RWPE1 (cell line): ENCODE results near the gene EFCAB14.

ENCODE experiments used
- CTCF ChIA-PET: fragments of 350-600 bp; sonication (Branson Sonifier 250); formaldehyde crosslinking; extraction: SDS; loops from one replicate; lab custom pipeline; 2021; lab: Yijun Ruan, JAX
- POLR2A ChIA-PET: fragments of 400-600 bp; formaldehyde crosslinking; extraction: SDS; loops from one replicate; lab custom pipeline; 2020; ENCODE audit warnings: antibody characterized with exemption; ENCODE audit not compliant: low non-redundant PET; lab: Yijun Ruan, JAX
- DNase-seq: peaks from one replicate; pipeline ENCODE4 v3.0.0; 2012; ENCODE audit warnings: low spot score
- H3K27ac ChIP-seq: fragments of 450-650 bp; 2 replicates; pipeline ENCODE4 v1.5.1; 2017
- TF ChIP-seq, protein P1 (sequence below): fragments of 450-650 bp; conservative IDR thresholded peaks from 2 replicates; pipeline ENCODE4 v1.5.1; 2017; ENCODE audit warnings: low read depth, mild to moderate bottlenecking

The EFCAB14 gene

GRCh38 chr1:46718727-46719622, at the start of gene EFCAB14:
EFCAB14 (minus strand) TSS chr1:46719114; CDS start chr1:46718087, 1,027 bp downstream.
- ChIA-PET POLR2A (no interaction called here), CTCF (interaction anchor here (0.5 kb wide), 1 partner anchor 97 kb away, joined by 4 read pairs; no protein-coding TSS in a partner anchor)

GRCh38 chr1:46768445-46768844, 49.5 kb upstream of the EFCAB14 start:
- CTCF ChIA-PET = interaction anchor here (0.6 kb wide), 1 partner anchor 231 kb away, joined by 3 read pairs; no protein-coding TSS in a partner anchor
- POLR2A ChIA-PET = interaction anchor here (0.5 kb wide), 1 partner anchor 433 kb away, joined by 3 read pairs; no protein-coding TSS in a partner anchor
- H3K27ac ChIP-seq = no peak overlapping the region
- TF ChIP-seq, protein P1, sequence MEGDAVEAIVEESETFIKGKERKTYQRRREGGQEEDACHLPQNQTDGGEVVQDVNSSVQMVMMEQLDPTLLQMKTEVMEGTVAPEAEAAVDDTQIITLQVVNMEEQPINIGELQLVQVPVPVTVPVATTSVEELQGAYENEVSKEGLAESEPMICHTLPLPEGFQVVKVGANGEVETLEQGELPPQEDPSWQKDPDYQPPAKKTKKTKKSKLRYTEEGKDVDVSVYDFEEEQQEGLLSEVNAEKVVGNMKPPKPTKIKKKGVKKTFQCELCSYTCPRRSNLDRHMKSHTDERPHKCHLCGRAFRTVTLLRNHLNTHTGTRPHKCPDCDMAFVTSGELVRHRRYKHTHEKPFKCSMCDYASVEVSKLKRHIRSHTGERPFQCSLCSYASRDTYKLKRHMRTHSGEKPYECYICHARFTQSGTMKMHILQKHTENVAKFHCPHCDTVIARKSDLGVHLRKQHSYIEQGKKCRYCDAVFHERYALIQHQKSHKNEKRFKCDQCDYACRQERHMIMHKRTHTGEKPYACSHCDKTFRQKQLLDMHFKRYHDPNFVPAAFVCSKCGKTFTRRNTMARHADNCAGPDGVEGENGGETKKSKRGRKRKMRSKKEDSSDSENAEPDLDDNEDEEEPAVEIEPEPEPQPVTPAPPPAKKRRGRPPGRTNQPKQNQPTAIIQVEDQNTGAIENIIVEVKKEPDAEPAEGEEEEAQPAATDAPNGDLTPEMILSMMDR = no peak
- no peak for DNase-seq

More at GRCh38 chr1:46718727-46719622, at the start of gene EFCAB14:
- peak within 1 kb of the TSS; percentile 68 for H3K27ac ChIP-seq
- TF ChIP-seq, protein P1 = no peak
- peak; percentile 99 for DNase-seq

DNA sequence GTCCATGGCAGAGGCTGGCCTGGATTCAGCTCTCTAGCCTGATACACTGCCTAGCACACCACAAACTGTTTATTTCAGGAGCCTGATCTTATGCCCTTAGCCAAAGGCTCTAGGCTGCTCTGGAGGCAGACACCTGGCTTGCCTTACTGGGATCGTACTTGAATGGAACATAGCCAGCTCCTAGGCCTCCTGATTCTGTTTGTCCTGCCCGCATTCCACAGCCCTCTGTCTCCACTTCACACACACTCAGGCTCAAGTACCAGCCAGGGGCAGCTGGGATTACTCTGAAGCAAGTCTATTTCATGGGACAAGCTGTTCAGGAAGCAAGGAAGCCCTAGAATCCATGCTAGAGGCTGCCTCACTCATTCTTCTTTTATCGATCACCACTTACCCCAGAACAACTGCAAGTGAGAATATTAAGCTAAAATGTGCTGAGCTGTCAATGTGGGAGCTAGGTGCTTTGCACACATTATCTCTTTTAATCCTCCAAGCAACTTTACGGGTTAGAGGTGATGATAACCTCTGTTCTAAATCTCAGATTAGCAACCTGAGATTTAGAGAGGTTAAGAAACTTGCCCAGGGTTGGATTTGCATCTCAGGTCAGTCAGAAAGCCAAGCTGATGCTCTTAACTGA, 48.9 kb upstream of the EFCAB14 start:
- H3K27ac ChIP-seq = no peak overlapping the region
- TF ChIP-seq, protein P1 = no peak
- CTCF ChIA-PET = interaction anchor here (0.6 kb wide), 1 partner anchor 232 kb away, joined by 3 read pairs; no protein-coding TSS in a partner anchor
- POLR2A ChIA-PET = interaction anchor here (0.5 kb wide), 1 partner anchor 434 kb away, joined by 3 read pairs; no protein-coding TSS in a partner anchor
- DNase-seq = no peak

GRCh38 chr1:46764402-46764801, 45.5 kb upstream of the EFCAB14 start:
- no peak overlapping the region for H3K27ac ChIP-seq
- TF ChIP-seq, protein P1 = no peak
- ChIA-PET POLR2A (no interaction called here), CTCF (interaction anchor here (0.6 to 2.4 kb wide), 3 partner anchors 17 to 348 kb away, joined by 3 to 8 read pairs (median 3); no protein-coding TSS in a partner anchor)
- no peak for DNase-seq

DNA sequence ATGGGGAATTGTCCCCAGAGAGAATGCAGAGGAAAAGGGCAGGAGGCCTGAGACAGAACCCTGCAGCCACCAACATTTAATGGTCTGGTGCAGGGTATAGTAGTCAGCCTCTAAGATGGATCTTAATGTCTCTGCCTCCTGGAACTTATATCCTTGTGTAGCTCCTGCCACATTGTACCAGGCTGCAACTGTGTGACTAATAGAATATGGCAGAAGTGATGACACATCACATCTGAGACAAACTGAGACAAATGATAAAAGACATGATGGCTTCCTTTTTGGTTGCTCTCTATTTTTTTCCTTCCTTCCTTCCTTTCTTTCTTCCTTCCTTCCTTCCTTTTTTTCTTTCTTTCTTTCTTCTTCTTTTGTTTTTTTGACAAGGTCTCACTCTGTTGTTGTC, 42.8 kb upstream of the EFCAB14 start:
- ChIA-PET POLR2A (no interaction called here), CTCF (no interaction called here)
- TF ChIP-seq, protein P1 = no peak
- no peak overlapping the region for H3K27ac ChIP-seq
- no peak for DNase-seq

- H3K27ac ChIP-seq = no peak overlapping the region
- CTCF ChIA-PET = interaction anchor here (0.6 kb wide), 1 partner anchor 1163 kb away, joined by 3 read pairs; no protein-coding TSS in a partner anchor
- TF ChIP-seq, protein P1 = no peak
- no peak for DNase-seq
- POLR2A ChIA-PET = no interaction called here
Measured at GRCh38 chr1:46760558-46761166, 41.7 kb upstream of the EFCAB14 start.
